Transverse colon (tissue), 3 donors: Measurements from ENCODE around the gene MAGI1.

ENCODE experiments used
- CTCF ChIP-seq, 5 experiments: fragments of 200-600 bp in 3 of 5; fragments of 450-650 bp in 2 of 5; sonication (generic) in 3 of 5; IDR thresholded peaks; 1 replicate in 2 of 5; 2 replicates in 3 of 5; pipeline ENCODE4 v1.5.1; 2016 to 2017; ENCODE audit warnings: antibody characterized with exemption in 5 of 5, inconsistent platforms in 3 of 5, mild to moderate bottlenecking in 2 of 5, moderate library complexity in 1 of 5
- POLR2A ChIP-seq: fragments of 450-650 bp; IDR thresholded peaks from one replicate; pipeline ENCODE4 v1.6.1; 2016; ENCODE audit warnings: antibody characterized with exemption, mild to moderate bottlenecking, moderate library complexity

- TF ChIP-seq CTCF (IDR thresholded peaks at IDR 0.05) (no peak), POLR2A (no peak)
These were observed 34.5 kb downstream of the MAGI1 start for GRCh38 chr3:66004244-66004643.
